ENCODE data around the gene RABGGTA. TPM values are rescaled to one million over a fixed set of nuclear protein-coding genes. Genes with fewer than 3 reads are reported as not detected.

RABGGTA gene
- total RNA-seq, 4 donors from 2014 or later, result 20.9 to 32.8 (median 28.0) TPM

DNA sequence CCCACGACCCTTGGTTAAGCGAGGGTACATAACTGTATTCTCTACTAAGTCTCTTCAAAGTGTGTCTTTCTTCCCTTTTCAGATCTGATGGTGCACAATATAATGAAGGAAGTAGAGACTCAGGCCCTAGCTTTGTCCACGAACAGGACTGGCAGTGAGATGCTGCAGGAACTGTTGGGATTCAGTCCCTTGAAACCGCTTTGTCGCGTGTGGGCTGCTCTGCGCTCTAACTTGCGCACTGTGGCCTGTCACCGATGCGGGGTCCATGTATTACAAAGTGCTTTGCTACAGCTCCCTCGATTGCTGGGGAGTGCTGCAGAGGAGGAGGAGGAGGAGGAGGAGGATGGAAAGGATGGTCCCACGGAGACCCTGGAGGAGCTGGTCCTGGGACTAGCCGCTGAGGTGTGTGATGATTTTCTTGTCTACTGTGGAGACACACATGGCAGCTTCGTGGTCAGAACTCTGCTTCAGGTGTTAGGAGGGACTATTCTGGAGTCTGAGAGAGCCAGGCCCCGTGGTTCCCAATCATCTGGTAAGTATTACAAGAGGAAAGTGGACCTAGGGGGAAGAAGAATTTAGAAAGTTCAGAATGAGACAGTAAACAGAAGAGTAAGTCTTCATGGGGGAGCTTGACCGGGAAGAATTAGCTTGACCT is 29.1 kb upstream of the RABGGTA start:
- Histone ChIP-seq H3K4me1 (peaks cover 13 to 20% of the 10 kb centered on the region in 2 donors), H3K4me3 (peak overlapping the region; percentile 82 to 97 (median 88)), H3K27me3 (no peaks in the 10 kb centered on the region), H3K9me3 (no peaks in the 10 kb centered on the region), H3K36me3 (peaks cover 0 to 45% of the 10 kb centered on the region in 2 donors), H3K27ac (peak overlapping the region; percentile 75 to 89 (median 88))
- DNase-seq, result no peak
- TF ChIP-seq, protein P1, sequence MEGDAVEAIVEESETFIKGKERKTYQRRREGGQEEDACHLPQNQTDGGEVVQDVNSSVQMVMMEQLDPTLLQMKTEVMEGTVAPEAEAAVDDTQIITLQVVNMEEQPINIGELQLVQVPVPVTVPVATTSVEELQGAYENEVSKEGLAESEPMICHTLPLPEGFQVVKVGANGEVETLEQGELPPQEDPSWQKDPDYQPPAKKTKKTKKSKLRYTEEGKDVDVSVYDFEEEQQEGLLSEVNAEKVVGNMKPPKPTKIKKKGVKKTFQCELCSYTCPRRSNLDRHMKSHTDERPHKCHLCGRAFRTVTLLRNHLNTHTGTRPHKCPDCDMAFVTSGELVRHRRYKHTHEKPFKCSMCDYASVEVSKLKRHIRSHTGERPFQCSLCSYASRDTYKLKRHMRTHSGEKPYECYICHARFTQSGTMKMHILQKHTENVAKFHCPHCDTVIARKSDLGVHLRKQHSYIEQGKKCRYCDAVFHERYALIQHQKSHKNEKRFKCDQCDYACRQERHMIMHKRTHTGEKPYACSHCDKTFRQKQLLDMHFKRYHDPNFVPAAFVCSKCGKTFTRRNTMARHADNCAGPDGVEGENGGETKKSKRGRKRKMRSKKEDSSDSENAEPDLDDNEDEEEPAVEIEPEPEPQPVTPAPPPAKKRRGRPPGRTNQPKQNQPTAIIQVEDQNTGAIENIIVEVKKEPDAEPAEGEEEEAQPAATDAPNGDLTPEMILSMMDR (IDR thresholded peaks at IDR 0.05 in 4 of 5, conservative IDR thresholded peaks at IDR 0.05 in 1 of 5), result no peak
- TF ChIP-seq POLR2A (IDR thresholded peaks at IDR 0.05), result no peak
- intact Hi-C loops (cut with DNase I; ENCODE audit: low total_unique reads), result no loop called here
- in situ Hi-C loops (cut with MboI; ENCODE audit: low sequenced_read_pairs in 4 of 4), result loop anchor here in 1 of 4 donors (10.0 kb wide), 1 partner anchor 56 kb away; the partner anchor contains the start of gene TINF2
- ATAC-seq, result no peak

DNA sequence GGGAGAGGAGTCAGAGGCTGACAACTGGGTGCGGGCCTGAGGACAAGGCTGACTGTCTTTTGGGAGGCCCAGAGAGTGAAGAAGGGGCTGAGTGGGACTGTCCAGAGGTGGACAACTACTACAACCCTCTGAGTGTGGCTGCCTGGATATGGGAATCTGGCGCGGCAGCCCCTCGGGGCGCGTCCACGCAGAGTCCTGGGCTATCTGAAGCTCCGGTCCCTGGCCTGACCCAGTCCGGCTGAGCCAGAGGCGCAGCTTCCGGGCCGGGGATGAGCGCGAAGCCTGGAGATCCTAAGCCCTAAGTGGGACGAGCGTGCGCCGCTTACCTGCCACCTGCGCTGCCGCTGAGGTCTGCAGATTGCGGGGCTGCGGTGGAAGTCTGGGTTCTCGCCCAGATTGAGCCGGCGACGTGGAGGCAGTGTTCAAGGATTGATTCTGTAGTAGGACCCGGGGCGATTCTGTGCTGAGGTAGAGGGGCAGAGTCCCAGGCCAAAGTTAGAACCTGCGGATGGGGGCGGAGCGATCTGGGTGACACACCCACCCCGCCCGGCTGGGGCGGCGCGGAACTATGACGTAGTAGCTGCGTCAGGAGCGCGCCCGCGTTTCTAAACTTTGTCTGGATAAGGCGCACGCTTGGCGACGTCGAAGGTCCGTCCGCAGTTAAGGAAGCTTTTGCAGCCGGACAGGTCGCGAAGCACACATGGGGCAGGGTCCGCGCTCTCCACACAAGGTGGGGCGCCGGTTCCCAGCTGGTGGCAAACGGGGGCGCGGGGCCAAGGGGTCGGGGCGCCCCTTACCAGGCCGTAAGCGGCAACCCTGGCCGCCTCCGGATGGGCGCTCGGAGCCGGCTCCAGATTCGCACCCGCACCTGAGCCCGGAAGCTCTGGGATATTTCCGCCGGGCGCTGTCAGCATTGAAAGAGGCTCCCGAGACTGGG is 28.1 kb upstream of the RABGGTA start, which contains the start of the genes DHRS1 and NOP9:
DHRS1 (minus strand) TSS at position 526 of the 937 bp plus-strand sequence. CDS start 674 bp downstream, outside the sequence.
NOP9 (plus strand) TSS at position 596 of the 937 bp plus-strand sequence; CDS start at position 701, 105 bp downstream.
- H3K27ac ChIP-seq, result peak within 1 kb of the TSS; percentile 75 to 89 (median 88)
- TF ChIP-seq, protein P1 (IDR thresholded peaks at IDR 0.05 in 4 of 5, conservative IDR thresholded peaks at IDR 0.05 in 1 of 5), result peak in 1 of 5 experiments; percentile 3
- TF ChIP-seq POLR2A (IDR thresholded peaks at IDR 0.05), result peak; percentile 26 to 59
- intact Hi-C loops (cut with DNase I; ENCODE audit: low total_unique reads), result loop anchor here (1.0 to 10.0 kb wide), 3 partner anchors 57 to 349 kb away; partner anchors contain the start of genes IRF9 and TINF2
- H3K36me3 ChIP-seq, result peaks cover 0 to 36% of the 10 kb centered on the region in 2 donors
- no peaks in the 10 kb centered on the region for H3K27me3 ChIP-seq
- ATAC-seq (peak; percentile 90 to 95), DNase-seq (peak; percentile 68 to 85)
- H3K9me3 ChIP-seq, result no peaks in the 10 kb centered on the region
- peak within 1 kb of the TSS; percentile 82 to 97 (median 88) for H3K4me3 ChIP-seq
- H3K4me1 ChIP-seq, result peaks cover 13 to 20% of the 10 kb centered on the region in 2 donors
- in situ Hi-C loops (cut with MboI; ENCODE audit: low sequenced_read_pairs in 4 of 4), result loop anchor here (5.0 to 10.0 kb wide), 2 partner anchors 55 to 57 kb away; partner anchors contain the start of gene TINF2 (in 4 of the 4)

DNA sequence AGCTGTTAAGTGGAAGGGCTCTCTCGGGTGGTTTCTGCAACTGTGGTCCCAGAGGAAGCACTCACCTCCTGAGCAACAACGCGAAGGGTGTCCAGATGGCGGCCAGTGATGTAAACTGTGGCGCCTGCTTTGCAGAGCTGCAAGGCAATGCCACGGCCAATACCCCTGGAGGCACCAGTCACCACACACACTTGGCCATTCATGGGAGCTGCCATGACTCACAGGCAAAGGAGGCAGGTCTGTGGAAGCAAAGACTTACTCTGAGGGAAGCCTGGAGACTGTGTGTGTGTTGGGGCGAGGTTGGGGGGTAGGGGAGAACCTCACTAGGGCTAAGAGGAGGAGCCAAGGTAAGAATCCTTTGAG is 27.5 kb upstream of the RABGGTA start:
- DNase-seq (no peak), ATAC-seq (no peak)
- Histone ChIP-seq H3K4me3 (peak overlapping the region; percentile 82 to 97 (median 88)), H3K27ac (peak overlapping the region; percentile 75 to 89 (median 88)), H3K27me3 (no peaks in the 10 kb centered on the region), H3K4me1 (peaks cover 13 to 20% of the 10 kb centered on the region in 2 donors), H3K9me3 (no peaks in the 10 kb centered on the region), H3K36me3 (peaks cover 0 to 30% of the 10 kb centered on the region in 2 donors)
- intact Hi-C loops (cut with DNase I; ENCODE audit: low total_unique reads), result loop anchor here (1.0 to 10.0 kb wide), 3 partner anchors 57 to 349 kb away; partner anchors contain the start of genes IRF9 and TINF2
- TF ChIP-seq, protein P1 (IDR thresholded peaks at IDR 0.05 in 4 of 5, conservative IDR thresholded peaks at IDR 0.05 in 1 of 5), result no peak
- no peak for TF ChIP-seq POLR2A (IDR thresholded peaks at IDR 0.05)
- in situ Hi-C loops (cut with MboI; ENCODE audit: low sequenced_read_pairs in 4 of 4), result loop anchor here in 3 of 4 donors (5.0 to 10.0 kb wide), 2 partner anchors 54 to 57 kb away; partner anchors contain the start of gene TINF2 (in 3 of the 3)

Data from gastrocnemius medialis (tissue), 4 donors.